Neural cell (in vitro differentiated cells): ENCODE results near the gene STX12. TPM values are rescaled to one million over a fixed set of nuclear protein-coding genes. Genes with fewer than 3 reads are reported as not detected.

ENCODE experiments used
- H2AFZ ChIP-seq: fragments of 200-600, 300-800 bp; sonication (generic), shearing (Covaris generic); 2 replicates; pipeline ENCODE4 v1.6.0; 2014; ENCODE audit warnings: low read depth, mild to moderate bottlenecking, antibody characterized with exemption, low read length, moderate library complexity
- H3F3A ChIP-seq: fragments of 200-600 bp; shearing (Covaris generic); 2 replicates; pipeline ENCODE4 v1.6.1; 2016; ENCODE audit warnings: mild to moderate bottlenecking, moderate library complexity, mixed read lengths, antibody characterized with exemption, low read length; ENCODE audit not compliant: insufficient read depth, poor library complexity, severe bottlenecking
- H3K27ac ChIP-seq: fragments of 200-600, 300-800 bp; sonication (generic), shearing (Covaris generic); 2 replicates; pipeline ENCODE4 v1.5.1; 2014; ENCODE audit warnings: mild to moderate bottlenecking, low read length, moderate library complexity
- H3K27me3 ChIP-seq: fragments of 300-800, 200-600 bp; sonication (generic), shearing (Covaris generic); 2 replicates; pipeline ENCODE4 v1.6.0; 2014; ENCODE audit warnings: mild to moderate bottlenecking, low read depth, low read length, moderate library complexity; ENCODE audit not compliant: insufficient read depth
- H3K36me3 ChIP-seq: fragments of 300-800, 200-600 bp; sonication (generic), shearing (Covaris generic); 2 replicates; pipeline ENCODE4 v1.5.1; 2014; ENCODE audit warnings: mild to moderate bottlenecking, antibody characterized with exemption, low read length, moderate library complexity; ENCODE audit not compliant: insufficient read depth
- H3K4me2 ChIP-seq: fragments of 300-800, 200-600 bp; sonication (generic), shearing (Covaris generic); 2 replicates; pipeline ENCODE4 v1.6.0; 2014; ENCODE audit warnings: mild to moderate bottlenecking, low read length
- H3K4me3 ChIP-seq: fragments of 300-800, 200-600 bp; sonication (generic), shearing (Covaris generic); 2 replicates; pipeline ENCODE4 v1.5.1; 2014; ENCODE audit warnings: mild to moderate bottlenecking, low read length, moderate library complexity
- H3K79me2 ChIP-seq: fragments of 200-600 bp; shearing (Covaris generic); replicated peaks from 2 replicates; pipeline ENCODE4 v1.6.0; 2014; ENCODE audit warnings: mild to moderate bottlenecking, low read length, moderate library complexity; ENCODE audit not compliant: insufficient read depth
- H3K9ac ChIP-seq: fragments of 300-800, 200-600 bp; sonication (generic), shearing (Covaris generic); 2 replicates; pipeline ENCODE4 v1.6.1; 2016; ENCODE audit warnings: mild to moderate bottlenecking, low read length, mixed read lengths
- H3K9me2 ChIP-seq: fragments of 200-600 bp; shearing (Covaris generic); 2 replicates; pipeline ENCODE4 v1.6.1; 2016; ENCODE audit warnings: mild to moderate bottlenecking, low read length, mixed read lengths; ENCODE audit not compliant: insufficient read depth
- H3K9me3 ChIP-seq: fragments of 200-600, 300-800 bp; sonication (generic), shearing (Covaris generic); 2 replicates; pipeline ENCODE4 v1.6.1; 2016; ENCODE audit warnings: mild to moderate bottlenecking, mixed run types, low read length, moderate library complexity, mixed read lengths
- H4K20me1 ChIP-seq: fragments of 200-600 bp; shearing (Covaris generic); 2 replicates; pipeline ENCODE4 v1.6.1; 2016; ENCODE audit warnings: mild to moderate bottlenecking, mixed run types; ENCODE audit not compliant: insufficient read depth
- CTCF ChIP-seq: fragments of 450-650 bp; IDR thresholded peaks from 2 replicates; pipeline ENCODE4 v1.5.1; 2014; ENCODE audit warnings: antibody characterized with exemption, mild to moderate bottlenecking, moderate library complexity; ENCODE audit not compliant: poor library complexity, severe bottlenecking
- EP300 ChIP-seq: fragments of 450-650 bp; conservative IDR thresholded peaks from 2 replicates; pipeline ENCODE4 v1.6.1; 2014; ENCODE audit warnings: antibody characterized with exemption, mild to moderate bottlenecking, moderate library complexity; ENCODE audit not compliant: poor library complexity, severe bottlenecking
- EZH2 ChIP-seq: fragments of 200-600, 300-800 bp; shearing (Covaris generic), sonication (generic); IDR thresholded peaks from 2 replicates; pipeline ENCODE4 v1.6.1; 2014; ENCODE audit warnings: antibody characterized with exemption, low read length, borderline replicate concordance, mild to moderate bottlenecking; ENCODE audit not compliant: insufficient read depth, poor library complexity, severe bottlenecking
- MXI1 ChIP-seq: fragments of 450-650 bp; conservative IDR thresholded peaks from 2 replicates; pipeline ENCODE4 v1.6.1; 2014; ENCODE audit warnings: antibody characterized with exemption, mild to moderate bottlenecking; ENCODE audit not compliant: poor library complexity, severe bottlenecking
- POLR2AphosphoS5 ChIP-seq: IDR thresholded peaks from 2 replicates; pipeline ENCODE4 v1.6.1; 2012
- RAD21 ChIP-seq: fragments of 450-650 bp; conservative IDR thresholded peaks from 2 replicates; pipeline ENCODE4 v1.6.1; 2014; ENCODE audit warnings: antibody characterized with exemption, mild to moderate bottlenecking, moderate library complexity
- REST ChIP-seq: IDR thresholded peaks from 2 replicates; pipeline ENCODE4 v1.6.1; 2012; ENCODE audit warnings: borderline replicate concordance
- SMC3 ChIP-seq: fragments of 450-650 bp; conservative IDR thresholded peaks from 2 replicates; pipeline ENCODE4 v1.6.1; 2014; ENCODE audit warnings: antibody characterized with exemption, mild to moderate bottlenecking, moderate library complexity; ENCODE audit not compliant: poor library complexity
- TAF1 ChIP-seq: IDR thresholded peaks from 2 replicates; pipeline ENCODE4 v1.6.1; 2012; ENCODE audit warnings: low read depth
- polyA minus RNA-seq: library from RNA; depleted of rRNA, polyadenylated mRNA; stranded (reverse); fragments of >200 nt; gene quantifications from 2 replicates; pipeline ENCODE4 v1.2.3, GENCODE V29; 2014
- polyA plus RNA-seq: library from polyadenylated mRNA; depleted of rRNA; stranded (reverse); fragments of >200 nt; gene quantifications from 2 replicates; pipeline ENCODE4 v1.2.3, GENCODE V29; 2014

Gene STX12
- polyA plus RNA-seq (149 and 171 TPM in 2 replicates), polyA minus RNA-seq (135 and 147 TPM in 2 replicates)

- H3K4me2 ChIP-seq: peak within 1 kb of the TSS; percentile 84
- peaks cover 30% of the 10 kb centered on the region for H3K79me2 ChIP-seq
- no peaks in the 10 kb centered on the region for H3K36me3 ChIP-seq
- H3K27me3 ChIP-seq: no peaks in the 10 kb centered on the region
- peak; percentile 72 for TF ChIP-seq MXI1
- TF ChIP-seq TAF1: peak; percentile 99
- peak; percentile 32 for TF ChIP-seq SMC3
- TF ChIP-seq RAD21: no peak
- peak; percentile 92 for TF ChIP-seq REST
- TF ChIP-seq EZH2: no peak
- no peak for TF ChIP-seq CTCF
- peak; percentile 14 for TF ChIP-seq EP300
- peak; percentile 97 for TF ChIP-seq POLR2AphosphoS5
- peak within 1 kb of the TSS; percentile 98 for H3K9ac ChIP-seq
- H3K4me3 ChIP-seq: peak within 1 kb of the TSS; percentile 100
- no peaks in the 10 kb centered on the region for H3K9me2 ChIP-seq
- H3F3A ChIP-seq: no peaks in the 10 kb centered on the region
- peak within 1 kb of the TSS; percentile 93 for H3K27ac ChIP-seq
- H3K9me3 ChIP-seq: no peaks in the 10 kb centered on the region
- H4K20me1 ChIP-seq: no peaks in the 10 kb centered on the region
- H2AFZ ChIP-seq: peak within 1 kb of the TSS; percentile 67
Measured at GRCh38 chr1:27772932-27773825, at the start of gene STX12. STX12 (plus strand) TSS chr1:27773219; CDS start chr1:27773308, 89 bp downstream.

GRCh38 chr1:27724961-27725373 is 48.1 kb upstream of the STX12 start:
- peak overlapping the region; percentile 56 for H3K9ac ChIP-seq

More at GRCh38 chr1:27724961-27725373, 48.1 kb upstream of the STX12 start:
- Histone ChIP-seq H3K79me2 (no peaks in the 10 kb centered on the region), H3K9me3 (no peaks in the 10 kb centered on the region), H2AFZ (peak overlapping the region; percentile 65), H3F3A (no peaks in the 10 kb centered on the region), H3K4me2 (peak overlapping the region; percentile 3), H3K27me3 (no peaks in the 10 kb centered on the region), H3K4me3 (peak overlapping the region; percentile 64), H3K9me2 (no peaks in the 10 kb centered on the region), H3K27ac (peak overlapping the region; percentile 75), H4K20me1 (no peaks in the 10 kb centered on the region), H3K36me3 (no peaks in the 10 kb centered on the region)
- TF ChIP-seq TAF1 (no peak), REST (no peak), SMC3 (no peak), POLR2AphosphoS5 (no peak), EP300 (no peak), RAD21 (no peak), MXI1 (no peak), EZH2 (no peak), CTCF (no peak)
